HG03439 (cell line): ENCODE measurements around the gene CRABP2.

Experiments used
- ATAC-seq: cut with Tn5 transposase; IDR thresholded peaks from one replicate; pipeline ENCODE4 v1.9.1; 2021; ENCODE audit warnings: mild to moderate bottlenecking, moderate library complexity; ENCODE audit not compliant: unreplicated experiment

CRABP2 gene

DNA sequence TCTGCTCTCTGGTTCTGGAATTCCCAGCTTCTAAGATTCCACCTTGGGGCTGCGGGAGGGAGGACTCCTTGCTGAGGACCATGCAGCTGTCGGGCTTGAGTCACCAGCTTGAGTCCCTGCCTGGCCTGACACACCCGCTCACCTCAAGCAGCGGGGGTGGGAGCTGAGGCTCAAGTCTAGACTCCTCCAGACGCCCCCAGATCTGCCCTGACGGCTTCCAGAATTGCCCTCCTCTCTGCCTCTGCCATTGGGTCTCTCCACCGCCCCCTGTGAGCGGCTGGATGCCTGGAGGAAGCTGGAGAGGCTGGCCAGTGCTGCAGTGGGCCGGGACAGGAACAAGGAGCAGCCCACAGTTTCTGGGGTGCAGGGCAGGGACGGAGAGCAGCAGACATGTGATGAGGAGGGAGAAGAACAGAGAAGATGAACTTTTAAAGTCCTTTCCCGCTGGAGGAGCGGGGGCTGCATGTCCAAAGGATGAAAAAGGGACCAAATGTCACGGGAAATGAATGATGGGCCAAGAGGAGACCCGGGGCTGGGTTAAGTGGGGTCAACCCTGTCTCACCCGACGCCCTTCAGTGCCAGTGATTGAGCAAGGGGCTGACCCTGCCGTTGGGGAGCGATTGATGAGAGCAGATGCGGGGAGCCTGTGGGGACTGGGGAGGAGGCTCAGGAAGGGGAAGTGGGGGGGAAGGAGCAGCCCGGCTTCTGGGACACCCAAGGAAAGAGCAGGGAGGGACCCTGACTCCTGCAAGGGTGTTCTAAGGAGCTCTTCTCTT, 13.5 kb downstream of the CRABP2 start:
- ATAC-seq: no peak

DNA sequence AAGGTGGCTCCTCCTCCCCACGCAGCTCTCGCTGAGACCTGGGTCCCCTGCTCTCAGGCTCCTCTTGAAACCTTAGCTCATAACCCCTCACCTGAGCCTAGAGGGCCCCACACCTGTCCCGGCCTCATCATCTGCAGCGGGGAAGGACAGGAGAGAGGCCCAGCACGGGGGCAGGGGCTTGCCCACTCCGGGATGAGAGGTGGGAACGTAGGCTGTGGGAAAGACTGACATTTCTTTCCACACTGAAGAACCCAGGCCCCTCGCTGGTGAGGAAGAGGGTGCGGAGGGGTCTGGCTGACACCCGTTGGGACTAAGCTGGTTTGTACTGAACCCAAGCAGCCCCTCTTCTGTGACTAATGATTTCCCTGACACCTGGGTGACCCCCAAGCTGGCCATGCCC, 14.2 kb downstream of the CRABP2 start:
- ATAC-seq: no peak

DNA sequence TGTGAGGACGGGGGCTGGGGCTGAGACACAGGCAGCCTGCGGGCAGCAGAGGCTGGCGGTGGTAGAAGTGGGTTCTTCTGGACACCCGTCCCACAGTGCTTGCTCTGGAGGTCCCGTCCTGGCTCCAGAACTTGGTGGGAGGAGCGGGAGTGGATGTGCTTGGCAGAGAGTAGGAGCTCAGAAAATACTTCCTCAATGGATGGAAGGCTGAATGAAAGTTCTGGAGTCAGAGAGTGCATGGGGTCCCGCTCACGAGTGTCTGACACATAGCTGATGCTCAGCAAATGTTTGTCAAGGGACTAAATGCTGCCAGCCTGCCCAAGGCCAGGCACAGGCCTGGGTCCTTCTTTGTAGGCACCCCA, 14.7 kb downstream of the CRABP2 start:
- ATAC-seq: no peak

DNA sequence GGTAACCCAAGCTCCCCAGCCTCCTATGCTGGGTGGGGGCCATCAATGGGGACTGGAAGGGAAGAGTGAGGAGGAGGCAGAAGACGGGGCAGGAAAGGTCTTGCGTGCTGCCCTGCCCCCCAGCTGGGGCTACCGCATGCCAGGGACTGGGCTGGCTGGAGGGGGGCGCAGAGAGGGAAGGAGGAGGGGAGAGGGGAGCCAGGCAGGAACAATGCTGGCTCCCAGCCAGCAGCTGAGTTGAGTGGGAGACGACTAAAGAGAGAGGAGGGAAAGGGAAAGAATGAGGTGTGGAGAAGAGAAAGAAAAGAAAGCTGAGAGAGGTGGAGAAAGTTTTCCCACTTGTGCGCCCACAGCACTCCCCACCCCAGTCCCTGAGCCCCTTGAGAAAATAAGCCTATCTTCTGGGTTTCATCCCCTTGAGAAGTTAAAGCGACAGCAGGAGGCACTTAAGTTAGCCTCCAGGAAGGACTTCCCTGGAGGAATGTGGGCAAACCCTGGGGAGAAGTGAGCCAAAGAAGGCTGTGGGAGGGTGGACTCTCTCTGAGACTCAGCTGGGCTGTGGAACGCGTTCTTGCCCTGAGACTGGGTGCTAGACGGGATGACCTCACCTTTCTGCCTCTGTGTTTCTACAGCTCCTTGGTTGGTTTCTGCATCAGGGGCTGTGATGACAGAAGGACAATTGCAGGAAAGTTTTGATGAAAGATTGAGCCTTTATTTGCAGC, 15.3 kb downstream of the CRABP2 start:
- ATAC-seq: no peak

DNA sequence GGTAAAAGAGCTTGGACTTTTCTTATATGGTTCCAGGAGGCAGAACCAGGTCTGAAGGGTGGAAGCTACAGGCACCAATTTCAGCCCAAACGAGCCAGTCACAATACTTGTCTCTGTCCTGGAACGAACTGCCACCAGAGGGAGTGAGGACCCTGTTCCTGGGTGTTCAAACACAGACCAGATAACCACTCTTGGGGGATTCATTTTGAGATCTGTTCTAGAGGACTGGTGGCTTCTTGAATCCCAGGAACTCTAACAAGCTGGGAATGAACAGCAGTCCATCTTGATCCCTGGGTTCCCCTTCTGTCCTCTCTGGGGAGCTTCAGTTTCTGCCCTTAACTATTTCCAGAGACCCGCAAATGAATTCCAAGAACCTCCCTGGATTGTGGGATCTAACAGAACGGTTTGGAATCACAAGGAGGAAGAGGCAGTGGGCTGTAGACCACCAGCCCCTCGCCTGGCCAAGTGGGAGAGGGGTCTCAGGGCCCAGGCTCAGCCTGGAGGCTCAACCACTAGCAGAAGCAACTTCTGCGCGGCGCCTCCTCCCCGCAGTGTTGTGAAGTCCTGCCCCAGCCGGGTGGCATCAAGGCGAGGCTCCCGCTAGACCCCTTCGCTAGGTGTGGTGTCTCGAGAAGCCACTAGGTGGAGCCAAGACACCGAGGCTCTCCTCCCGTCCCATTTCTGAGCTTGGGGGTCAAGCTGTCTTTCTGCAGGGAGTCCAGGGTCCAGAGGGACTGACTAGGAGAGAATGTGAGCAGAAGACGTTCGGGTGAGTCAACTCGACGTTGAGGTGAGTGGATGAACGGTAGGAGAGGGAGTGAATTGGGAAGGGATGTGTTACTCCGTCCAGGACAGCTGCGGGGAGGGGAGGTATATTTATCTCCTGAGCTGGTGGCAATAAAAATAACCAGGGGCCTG, 16.1 kb downstream of the CRABP2 start:
- ATAC-seq: peak; percentile 74

DNA sequence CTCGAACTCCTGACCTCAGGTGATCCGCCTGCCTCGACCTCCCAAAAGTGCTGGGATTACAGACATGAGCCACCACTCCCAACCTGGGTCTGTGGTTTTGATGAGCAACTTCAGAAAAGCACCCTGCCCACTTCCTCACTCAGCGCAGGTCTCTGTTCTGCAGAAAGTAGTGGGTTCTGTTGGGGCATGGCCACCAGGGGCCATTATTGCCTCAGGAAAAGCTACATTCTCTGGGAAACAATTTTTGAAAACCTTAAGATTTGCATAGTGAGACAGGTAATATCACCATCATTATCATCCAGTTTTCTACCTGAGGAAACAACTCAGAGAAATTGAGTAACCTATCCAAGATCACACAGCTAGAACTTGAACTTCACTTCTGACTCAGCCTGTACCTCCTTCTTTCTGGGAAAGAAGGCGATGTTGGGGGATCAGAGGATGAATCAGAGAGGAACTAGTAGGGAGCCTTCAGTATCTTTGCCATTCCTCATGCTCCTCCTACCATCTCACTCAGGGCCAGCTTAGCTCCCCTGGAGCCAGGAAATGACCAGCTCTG, 21.1 kb downstream of the CRABP2 start:
- no peak for ATAC-seq

DNA sequence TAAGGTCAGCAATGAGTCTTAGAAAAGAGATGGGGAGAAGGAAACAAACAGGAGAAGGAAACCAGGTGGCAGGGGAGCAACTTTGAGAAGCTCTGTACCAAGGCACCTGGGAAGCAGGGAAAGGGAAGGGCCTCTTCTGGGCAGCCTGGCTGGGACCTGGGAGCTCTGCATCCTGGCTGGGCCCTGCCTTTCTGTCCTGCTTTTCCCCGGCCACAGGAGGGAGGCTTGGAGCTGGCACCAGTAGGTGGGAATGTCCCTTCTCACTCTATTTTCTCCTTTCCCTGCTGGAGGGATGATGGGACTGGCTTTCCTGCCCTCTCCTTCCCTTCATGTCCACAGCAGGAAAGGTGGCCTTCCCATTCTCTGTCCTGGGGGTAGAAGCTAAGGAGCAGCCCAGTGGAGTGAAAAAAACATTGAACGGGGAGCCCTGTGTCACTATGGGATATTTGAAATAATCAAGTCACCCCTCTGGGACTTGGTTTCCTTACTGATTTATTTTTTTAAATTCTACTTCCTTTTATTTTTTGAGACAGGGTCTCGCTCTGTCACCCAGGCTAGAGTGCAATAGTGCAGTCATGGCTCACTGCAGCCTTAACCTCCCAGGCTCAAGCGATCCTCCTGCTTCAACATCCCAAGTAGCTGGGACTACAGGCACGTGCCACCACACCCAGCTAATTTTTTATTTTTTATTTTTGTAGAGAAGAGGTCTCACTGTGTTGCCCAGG, 23.1 kb downstream of the CRABP2 start:
- ATAC-seq: no peak

DNA sequence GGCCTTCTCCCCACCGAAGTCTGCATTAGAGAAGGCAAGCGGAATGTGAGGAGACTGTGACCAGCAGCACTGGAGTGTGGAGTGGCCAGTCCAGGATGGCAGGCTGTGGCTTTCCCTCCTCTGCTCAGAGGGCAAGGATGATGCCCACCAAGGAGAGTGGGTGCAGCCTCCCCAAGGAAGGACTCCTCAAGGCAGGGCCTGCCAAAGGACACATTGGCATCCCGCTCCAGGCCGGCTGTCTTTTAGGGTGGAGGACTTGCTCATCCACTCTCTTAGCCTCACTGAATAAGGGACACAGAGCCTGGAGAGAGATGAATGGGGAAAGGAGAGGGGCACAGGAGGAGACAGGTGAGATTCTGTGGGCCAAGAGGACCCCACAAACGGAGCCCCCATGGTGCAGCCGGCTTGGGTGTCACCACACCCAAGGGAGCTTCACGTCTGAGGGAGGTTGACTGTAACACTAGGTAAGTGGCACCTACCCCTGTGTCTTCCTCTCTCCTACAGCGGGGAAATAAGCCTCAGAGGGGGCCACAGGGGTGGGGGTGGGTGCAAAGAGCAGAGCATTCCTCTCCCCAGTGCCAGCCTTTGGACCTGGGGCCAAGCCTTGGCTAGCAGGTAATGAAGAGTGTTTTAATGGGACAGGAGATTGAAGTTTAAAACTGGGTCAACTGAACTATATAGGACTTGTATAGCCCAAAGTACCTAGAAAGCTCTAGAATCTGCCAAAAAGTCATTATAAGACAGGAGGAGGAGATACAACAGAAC, 24.0 kb downstream of the CRABP2 start:
- no peak for ATAC-seq

DNA sequence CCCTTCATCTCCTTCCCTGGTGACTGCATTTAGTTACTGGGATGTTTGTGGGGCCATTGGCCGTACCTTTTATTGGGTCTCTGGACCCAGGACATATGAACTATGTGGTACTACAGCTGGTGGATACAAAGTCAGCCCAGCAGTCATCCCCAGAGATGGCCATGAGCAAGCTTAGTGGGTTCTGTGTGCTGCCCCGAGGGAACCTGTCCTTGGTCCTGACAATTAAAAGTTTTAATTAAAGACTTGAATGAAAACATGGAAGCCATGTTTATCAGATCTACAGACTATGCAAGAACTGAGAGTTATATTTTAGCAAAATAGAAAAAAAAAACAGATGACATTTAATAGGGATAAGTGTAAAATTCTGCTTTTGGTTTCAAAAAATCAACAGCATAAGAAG, 25.3 kb downstream of the CRABP2 start:
- ATAC-seq: no peak

DNA sequence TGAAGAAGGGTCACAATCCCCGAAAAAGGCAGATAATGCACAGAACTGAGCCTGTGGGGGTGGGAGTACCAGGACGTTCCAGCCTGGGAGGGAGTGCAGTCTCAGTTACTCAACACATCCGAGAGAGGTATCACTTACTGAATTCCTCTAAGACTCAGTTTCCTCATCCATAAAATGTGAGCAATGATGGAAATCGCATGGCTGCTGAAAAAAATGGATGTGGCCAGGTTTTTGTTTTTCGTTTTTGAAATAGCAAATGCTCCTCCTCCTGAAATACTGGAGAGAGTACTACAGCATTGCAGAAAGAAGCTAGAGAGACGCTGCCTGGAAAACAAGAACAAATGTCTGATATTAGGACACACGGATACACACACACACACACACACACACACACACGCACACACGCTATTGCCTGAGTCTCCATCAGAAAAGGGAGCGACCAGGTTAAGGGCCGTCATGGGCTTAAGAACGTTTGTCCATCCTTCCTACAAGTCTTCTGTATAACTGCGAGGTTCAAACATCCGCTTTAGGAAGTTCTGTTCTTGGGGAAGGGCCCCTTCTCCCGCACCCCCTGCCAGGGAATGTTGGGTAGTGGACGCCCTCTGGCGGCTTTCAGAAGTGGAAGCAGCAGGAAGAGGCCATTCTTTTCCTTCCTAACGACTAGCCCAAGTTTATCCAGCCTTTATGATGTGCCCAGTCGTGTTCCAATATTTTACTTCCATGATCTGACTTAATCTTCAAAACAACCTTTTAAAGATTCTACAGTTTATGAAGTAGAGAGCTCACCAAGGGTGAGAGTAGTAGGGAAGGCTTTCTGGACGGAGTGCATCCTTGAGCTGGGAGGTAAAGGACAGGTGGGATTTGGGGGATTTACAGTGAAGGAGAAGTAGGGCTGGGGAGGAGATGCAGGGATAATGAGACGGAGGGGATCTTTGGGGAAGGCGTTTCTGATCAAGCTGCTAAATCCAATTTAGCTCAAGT, 27.5 kb downstream of the CRABP2 start:
- ATAC-seq: no peak

DNA sequence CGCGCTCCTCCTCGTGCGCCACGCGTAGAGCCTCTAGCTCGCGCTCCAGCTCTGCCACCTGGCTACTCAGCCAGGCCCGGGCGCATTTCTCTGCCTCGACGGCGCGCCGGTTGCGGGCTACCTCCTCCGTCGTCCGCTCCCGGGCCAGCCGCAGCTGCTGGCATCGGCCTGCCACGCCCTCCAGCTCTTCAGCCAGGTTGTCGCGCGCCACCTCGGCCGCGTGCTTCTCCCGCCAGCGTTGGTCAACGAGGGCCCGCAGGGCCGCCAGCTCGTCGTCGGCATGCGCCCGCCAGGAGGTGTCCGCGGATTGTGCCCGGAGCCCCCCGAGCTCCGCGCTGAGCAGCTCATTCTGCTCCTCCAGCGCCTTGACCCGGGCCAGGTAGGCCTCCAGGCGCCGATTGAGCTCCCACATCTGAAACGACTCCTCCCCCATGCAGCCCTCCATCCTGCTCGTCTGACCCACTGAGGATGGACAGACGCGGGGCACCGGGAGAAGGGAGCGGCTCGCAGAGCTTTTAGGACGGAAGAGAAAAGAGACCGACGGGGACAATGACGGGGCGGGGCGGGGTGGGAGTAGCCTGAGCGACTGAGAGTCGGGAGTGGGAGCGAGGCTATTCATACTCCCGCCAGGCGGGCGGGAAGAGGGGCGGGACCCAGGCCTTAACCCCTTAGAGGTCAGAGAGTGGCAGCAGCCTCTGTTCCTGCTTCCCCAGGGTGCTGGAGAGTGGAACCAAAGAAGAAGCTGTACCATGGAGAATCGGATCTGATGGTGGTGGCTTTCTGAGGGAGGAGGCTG, 28.4 kb downstream of the CRABP2 start, which contains the start of gene NES:
NES (minus strand) TSS at position 588 of the 796 bp plus-strand sequence; CDS start at position 445, 143 bp downstream.
- ATAC-seq: no peak

DNA sequence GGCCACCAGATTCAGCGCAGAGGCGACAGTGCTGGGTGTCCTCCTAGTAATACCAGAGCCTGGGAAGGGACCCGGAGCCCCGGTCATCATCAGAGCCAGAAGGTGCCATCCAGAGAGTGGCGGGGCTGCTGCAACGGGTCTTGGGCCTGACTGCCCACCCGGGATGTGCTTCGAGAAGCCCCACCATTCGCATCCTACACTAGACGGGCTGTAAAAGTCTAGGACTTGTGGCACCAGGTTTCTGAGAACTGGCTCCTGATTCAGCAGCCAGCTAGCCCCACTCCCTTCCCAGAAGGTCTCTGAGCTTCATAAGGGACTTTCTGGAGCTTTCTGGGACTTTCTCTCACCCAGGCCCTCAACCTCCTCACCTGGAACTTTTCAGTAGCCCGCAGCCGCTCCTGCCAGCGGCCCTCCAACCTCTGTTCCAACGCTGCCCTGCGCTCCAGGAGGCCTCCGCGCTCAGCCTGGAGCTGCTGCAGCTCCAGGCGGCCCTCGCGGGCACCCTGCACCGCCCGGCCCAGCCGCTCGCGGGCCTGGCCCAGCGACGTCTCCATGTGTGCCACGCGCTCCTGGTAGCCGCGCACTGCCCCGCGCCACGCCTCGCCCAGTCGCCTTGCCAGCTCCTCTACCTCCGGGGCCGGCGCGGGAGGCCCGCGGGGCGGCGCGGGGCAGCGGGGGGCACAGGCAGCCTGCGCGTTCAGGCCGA, 29.1 kb downstream of the CRABP2 start:
- no peak for ATAC-seq

DNA sequence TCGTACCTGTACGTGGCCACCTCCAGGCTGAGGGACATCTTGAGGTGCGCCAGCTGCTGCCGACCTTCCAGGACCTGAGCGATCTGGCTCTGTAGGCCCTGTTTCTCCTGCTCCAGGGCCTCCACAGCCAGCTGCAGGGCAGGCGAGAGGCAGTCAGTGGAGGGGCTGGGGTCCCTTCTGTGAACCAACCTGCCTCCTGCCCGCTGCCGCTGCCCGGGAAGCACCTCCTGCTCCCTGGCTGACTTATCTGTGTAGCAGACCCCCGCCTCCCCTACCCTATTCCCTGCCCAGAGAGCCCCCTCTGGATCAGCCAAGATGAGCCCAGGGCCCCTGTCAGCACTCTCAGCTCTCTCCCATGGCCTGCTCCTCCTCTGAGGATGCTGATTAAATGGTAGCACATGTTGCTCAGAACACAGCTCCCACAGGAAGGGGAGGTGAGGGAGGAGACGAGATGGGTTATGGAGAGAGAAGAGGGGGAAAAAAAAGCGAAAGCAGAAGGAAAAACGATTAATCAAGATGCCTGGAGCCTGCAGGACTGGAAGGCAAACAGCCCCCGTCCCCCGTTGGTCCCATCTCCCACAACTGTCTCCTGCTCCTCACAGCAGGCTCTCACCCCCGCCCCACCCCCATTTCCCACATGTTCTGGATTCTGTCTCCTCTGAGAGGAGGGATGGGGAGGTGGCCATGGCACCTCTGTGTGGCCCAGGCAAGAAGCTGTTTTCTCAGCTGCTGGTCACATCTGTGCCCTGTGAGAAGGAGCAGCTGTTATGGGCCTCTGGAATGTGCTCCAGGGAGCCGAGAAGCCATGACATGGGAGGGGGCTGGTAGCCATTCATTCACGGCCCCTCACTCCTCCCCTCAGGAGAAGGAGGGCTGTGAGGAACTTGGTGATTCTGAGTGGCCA, 29.9 kb downstream of the CRABP2 start:
- no peak for ATAC-seq

DNA sequence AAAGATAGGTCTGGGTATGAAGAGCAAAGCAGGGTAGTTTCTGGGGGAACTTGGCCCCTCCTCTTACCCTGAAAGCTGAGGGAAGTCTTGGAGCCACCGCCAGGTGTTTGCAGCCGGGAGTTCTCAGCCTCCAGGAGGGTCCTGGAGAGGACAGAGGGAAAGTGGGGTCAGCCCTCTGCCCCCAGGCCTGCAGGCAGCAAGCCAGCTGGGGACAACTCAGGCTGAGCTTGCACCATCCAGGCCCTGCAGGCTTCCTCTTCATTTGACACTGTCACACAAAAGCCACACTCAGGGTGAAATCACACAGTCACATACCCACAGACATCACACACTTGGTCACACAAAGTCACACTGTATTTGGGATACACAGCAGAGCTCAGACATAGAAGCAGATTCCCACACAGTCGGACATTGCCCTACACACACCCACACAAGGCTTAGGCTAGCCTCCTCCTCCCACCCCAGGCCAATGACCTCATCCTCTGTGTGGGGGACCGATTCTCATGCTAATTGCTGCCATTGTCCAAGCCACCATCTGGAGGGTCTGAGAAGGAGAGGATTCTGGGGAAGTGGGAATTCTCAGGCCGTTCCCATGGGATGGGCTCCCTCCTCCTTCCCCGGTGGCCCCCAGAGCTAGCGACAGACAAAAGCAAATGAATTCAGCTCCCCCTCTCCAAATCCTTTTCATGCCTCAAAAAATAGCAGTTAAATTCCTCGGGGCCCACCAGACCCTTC, 31.8 kb downstream of the CRABP2 start:
- no peak for ATAC-seq

DNA sequence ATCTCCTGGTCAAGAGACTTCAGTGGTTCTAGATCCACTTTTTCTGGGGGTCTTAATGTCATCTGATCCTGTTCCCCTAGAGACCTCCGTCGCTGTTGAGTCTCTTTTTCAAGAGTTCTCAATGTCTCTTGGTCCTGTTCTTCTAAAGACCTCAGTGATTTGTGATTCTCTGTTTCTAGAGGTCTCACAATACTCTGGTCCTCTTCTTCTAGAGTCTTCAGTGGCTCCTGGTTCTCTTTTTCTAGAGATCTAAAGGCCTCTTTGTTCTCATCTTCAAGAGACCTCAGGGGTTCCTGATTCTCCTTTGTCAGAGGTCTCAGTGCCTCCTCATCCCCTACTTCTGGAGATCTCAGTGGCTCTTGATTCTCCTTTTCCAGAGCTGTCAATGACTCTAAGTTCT, 33.6 kb downstream of the CRABP2 start:
- no peak for ATAC-seq
